B cell (primary cell): Measurements from ENCODE around the gene PLCL1. TPM values are rescaled to one million over a fixed set of nuclear protein-coding genes. Genes with fewer than 3 reads are reported as not detected.

ENCODE experiments used
- ATAC-seq: fragments of 200-7000 bp; cut with Tn5 transposase; one replicate; pipeline ENCODE4 v1.10.0; 2021; ENCODE audit warnings: low read depth, mild to moderate bottlenecking, moderate number of reproducible peaks, moderate library complexity
- CTCF ChIA-PET: fragments of 350-600 bp; sonication (Branson Sonifier 250); formaldehyde crosslinking; loops from one replicate; lab custom pipeline; 2021; ENCODE audit warnings: antibody characterized with exemption, inconsistent platforms; lab: Charles Lee
- POLR2A ChIA-PET: fragments of 350-600 bp; sonication (Branson Sonifier 250); formaldehyde crosslinking; loops from one replicate; lab custom pipeline; 2021; ENCODE audit warnings: antibody characterized with exemption; lab: Charles Lee
- DNase-seq: peaks from one replicate; pipeline ENCODE4 v3.0.0; 2013
- H2AFZ ChIP-seq: 2 replicates; pipeline ENCODE4 v1.6.1; 2012; ENCODE audit warnings: mild to moderate bottlenecking, low read depth, low read length; ENCODE audit not compliant: insufficient read depth, poor library complexity, severe bottlenecking
- H3K27ac ChIP-seq, 2 donors: 1 replicate in 1 of 2; 2 replicates in 1 of 2; pipeline ENCODE4 v1.5.1; 2012 to 2013; ENCODE audit warnings: low read length in 2 of 2, mild to moderate bottlenecking in 2 of 2, moderate library complexity in 1 of 2
- H3K27me3 ChIP-seq, 4 experiments: fragments of 200-600 bp in 1 of 4; sonication (generic) in 1 of 4; replicated peaks in 1 of 4; 1 replicate in 2 of 4; 2 replicates in 2 of 4; pipeline versions ENCODE4 v1.6.1 to v1.7.0; 2013 to 2016; ENCODE audit warnings: low read length in 3 of 4, mild to moderate bottlenecking in 2 of 4, mixed read lengths in 1 of 4, moderate library complexity in 1 of 4; ENCODE audit not compliant: insufficient read depth in 4 of 4, control insufficient read depth in 3 of 4; ENCODE audit errors: control extremely low read depth in 1 of 4
- H3K36me3 ChIP-seq, 2 experiments: replicated peaks in 1 of 2; 1 replicate in 1 of 2; 2 replicates in 1 of 2; pipeline versions ENCODE4 v1.6.1 to v1.7.1; 2013; ENCODE audit warnings: low read length in 1 of 2; ENCODE audit not compliant: insufficient read depth in 2 of 2, control insufficient read depth in 1 of 2; ENCODE audit errors: control extremely low read depth in 1 of 2, extremely low read depth in 1 of 2
- H3K4me1 ChIP-seq, 2 donors: fragments of 200-600 bp in 1 of 2; sonication (generic) in 1 of 2; 1 replicate in 1 of 2; 2 replicates in 1 of 2; pipeline versions ENCODE4 v1.5.1 to v1.6.1; 2013 to 2017; ENCODE audit warnings: low read length in 2 of 2; ENCODE audit not compliant: control insufficient read depth in 2 of 2, insufficient read depth in 2 of 2
- H3K4me2 ChIP-seq: replicated peaks from 2 replicates; pipeline ENCODE3; 2012; ENCODE audit warnings: mild to moderate bottlenecking, low read depth, low read length; ENCODE audit not compliant: poor library complexity, severe bottlenecking
- H3K4me3 ChIP-seq, 5 experiments: fragments of 200-600 bp in 1 of 5; sonication (generic) in 1 of 5; 1 replicate in 3 of 5; 2 replicates in 2 of 5; pipeline versions ENCODE4 v1.5.1 to v1.7.0; 2011 to 2016; ENCODE audit warnings: low read length in 4 of 5, mild to moderate bottlenecking in 4 of 5, low read depth in 2 of 5, control low read depth in 1 of 5, moderate library complexity in 1 of 5; ENCODE audit not compliant: insufficient read depth in 1 of 5; ENCODE audit errors: control extremely low read depth in 1 of 5, extremely low read depth in 1 of 5
- H3K79me2 ChIP-seq: fragments of 200-600 bp; sonication (generic); one replicate; pipeline ENCODE4 v1.6.0; 2016; ENCODE audit warnings: low read length; ENCODE audit not compliant: control insufficient read depth, insufficient read depth
- H3K9ac ChIP-seq: fragments of 200-600 bp; sonication (generic); 2 replicates; pipeline ENCODE4 v1.6.1; 2017; ENCODE audit warnings: mild to moderate bottlenecking, low read length, moderate library complexity
- H3K9me3 ChIP-seq, 3 donors: one replicate each; pipeline versions ENCODE4 v1.6.1 to v1.7.1; 2013; ENCODE audit warnings: low read length in 2 of 3; ENCODE audit not compliant: control insufficient read depth in 2 of 3, insufficient read depth in 1 of 3; ENCODE audit errors: control extremely low read depth in 1 of 3
- H4K20me1 ChIP-seq: 2 replicates; pipeline ENCODE4 v1.6.0; 2012; ENCODE audit warnings: mild to moderate bottlenecking, low read length; ENCODE audit not compliant: insufficient read depth, control insufficient read depth, poor library complexity, severe bottlenecking
- H3K27ac Mint-ChIP-seq: one replicate; pipeline ENCODE4 v1.8.0; 2021; ENCODE audit warnings: mixed read lengths
- H3K27me3 Mint-ChIP-seq: one replicate; pipeline ENCODE4 v1.8.0; 2021; ENCODE audit warnings: mixed read lengths
- H3K4me1 Mint-ChIP-seq: one replicate; pipeline ENCODE4 v1.8.0; 2021; ENCODE audit warnings: mixed read lengths
- H3K4me3 Mint-ChIP-seq: one replicate; pipeline ENCODE4 v1.8.0; 2021; ENCODE audit warnings: mixed read lengths
- H3K9me3 Mint-ChIP-seq: one replicate; pipeline ENCODE4 v1.8.0; 2022; ENCODE audit warnings: mixed read lengths; ENCODE audit not compliant: insufficient read depth
- EZH2 ChIP-seq: IDR thresholded peaks from 2 replicates; pipeline ENCODE4 v1.6.1; 2012; ENCODE audit warnings: borderline replicate concordance, low read depth, mild to moderate bottlenecking, moderate library complexity, low read length; ENCODE audit not compliant: insufficient read depth, poor library complexity, severe bottlenecking
- WGBS: methylation state at CpG from one replicate; pipeline ENCODE4 v1.1.5; 2013; ENCODE audit warnings: missing lambda C conversion rate; ENCODE audit not compliant: insufficient coverage; 5-methylcytosine and 5-hydroxymethylcytosine counted together
- intact Hi-C: fragments of 100-400 bp; cut with micrococcal nuclease; formaldehyde crosslinking; loops from one replicate; pipeline ENCODE4 v1.10.0; 2022
- polyA plus RNA-seq: library from polyadenylated mRNA; depleted of rRNA; stranded (reverse); fragments of >200 nt; gene quantifications from 2 replicates; pipeline ENCODE4 v1.2.3, GENCODE V29; 2012
- total RNA-seq, 2 donors: library from RNA; stranded (reverse); fragments of 120-200 nt in 1 of 2; gene quantifications; 1 replicate in 1 of 2; 2 replicates in 1 of 2; pipeline versions ENCODE4 v1.2.3 to v1.2.4, GENCODE V29; 2013 to 2022
- TF ChIP-seq, protein P1 (sequence below): fragments of 200-600 bp; IDR thresholded peaks from one replicate; pipeline ENCODE4 v1.8.0; 2022; ENCODE audit warnings: antibody characterized with exemption, mild to moderate bottlenecking

The PLCL1 gene
- total and polyA plus RNA-seq, 2 donors (not counting 1 experiment from before 2014, with no cell fraction given): 0.07 to 0.25 TPM

GRCh38 chr2:198006733-198007132 is 202.3 kb downstream of the PLCL1 start:
- Histone ChIP-seq H3K27me3 (no peaks in the 10 kb centered on the region), H3K27ac (no peak overlapping the region), H4K20me1 (no peaks in the 10 kb centered on the region), H3K9ac (no peak overlapping the region), H3K4me3 (no peak overlapping the region), H3K36me3 (no peaks in the 10 kb centered on the region), H3K79me2 (no peaks in the 10 kb centered on the region), H3K4me2 (no peak overlapping the region), H3K9me3 (peaks cover 0 to 1% (median 0%) of the 10 kb centered on the region in 3 donors), H2AFZ (no peak overlapping the region), H3K4me1 (no peaks in the 10 kb centered on the region)
- Mint-ChIP-seq H3K27ac (no peak overlapping the region), H3K4me3 (no peak overlapping the region), H3K9me3 (no peaks in the 10 kb centered on the region), H3K27me3 (peaks cover 3% of the 10 kb centered on the region), H3K4me1 (peaks cover 2% of the 10 kb centered on the region)
- intact Hi-C loops: no loop called here
- TF ChIP-seq EZH2: no peak
- TF ChIP-seq, protein P1, sequence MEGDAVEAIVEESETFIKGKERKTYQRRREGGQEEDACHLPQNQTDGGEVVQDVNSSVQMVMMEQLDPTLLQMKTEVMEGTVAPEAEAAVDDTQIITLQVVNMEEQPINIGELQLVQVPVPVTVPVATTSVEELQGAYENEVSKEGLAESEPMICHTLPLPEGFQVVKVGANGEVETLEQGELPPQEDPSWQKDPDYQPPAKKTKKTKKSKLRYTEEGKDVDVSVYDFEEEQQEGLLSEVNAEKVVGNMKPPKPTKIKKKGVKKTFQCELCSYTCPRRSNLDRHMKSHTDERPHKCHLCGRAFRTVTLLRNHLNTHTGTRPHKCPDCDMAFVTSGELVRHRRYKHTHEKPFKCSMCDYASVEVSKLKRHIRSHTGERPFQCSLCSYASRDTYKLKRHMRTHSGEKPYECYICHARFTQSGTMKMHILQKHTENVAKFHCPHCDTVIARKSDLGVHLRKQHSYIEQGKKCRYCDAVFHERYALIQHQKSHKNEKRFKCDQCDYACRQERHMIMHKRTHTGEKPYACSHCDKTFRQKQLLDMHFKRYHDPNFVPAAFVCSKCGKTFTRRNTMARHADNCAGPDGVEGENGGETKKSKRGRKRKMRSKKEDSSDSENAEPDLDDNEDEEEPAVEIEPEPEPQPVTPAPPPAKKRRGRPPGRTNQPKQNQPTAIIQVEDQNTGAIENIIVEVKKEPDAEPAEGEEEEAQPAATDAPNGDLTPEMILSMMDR: no peak
- DNase-seq (no peak), ATAC-seq (no peak)
- POLR2A ChIA-PET: no interaction called here
- CTCF ChIA-PET: no interaction called here
- no CpG with 5 or more reads among the region's 1 CpG for WGBS

DNA sequence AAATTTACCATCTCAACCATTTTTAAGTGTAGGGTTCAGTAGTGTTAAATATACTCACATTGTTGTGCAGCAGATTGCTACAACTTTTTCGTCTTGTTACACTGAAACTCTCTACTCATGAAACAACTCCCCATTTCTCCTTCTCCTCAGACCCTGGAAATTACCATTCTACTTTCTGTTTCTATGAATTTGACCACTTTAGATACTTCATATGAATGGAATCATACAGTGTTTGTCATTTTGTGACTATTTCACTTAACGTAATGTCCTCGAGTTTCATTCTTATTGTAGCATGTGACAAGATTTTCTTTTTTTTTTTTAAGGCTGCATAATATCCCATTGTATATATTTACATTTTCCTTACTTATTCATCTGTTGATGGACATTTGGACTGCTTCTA is 203.8 kb downstream of the PLCL1 start:
- peaks cover 2% of the 10 kb centered on the region for H3K4me1 Mint-ChIP-seq

More for the DNA sequence above, 203.8 kb downstream of the PLCL1 start:
- ATAC-seq (no peak), DNase-seq (no peak)
- Histone ChIP-seq H3K79me2 (no peaks in the 10 kb centered on the region), H2AFZ (no peak overlapping the region), H3K4me2 (no peak overlapping the region), H3K27me3 (no peaks in the 10 kb centered on the region), H3K27ac (no peak overlapping the region), H4K20me1 (no peaks in the 10 kb centered on the region), H3K4me1 (no peaks in the 10 kb centered on the region), H3K36me3 (no peaks in the 10 kb centered on the region), H3K9me3 (peaks cover 0 to 1% (median 0%) of the 10 kb centered on the region in 3 donors), H3K9ac (no peak overlapping the region), H3K4me3 (no peak overlapping the region)
- Mint-ChIP-seq H3K27me3 (peaks cover 3% of the 10 kb centered on the region), H3K4me3 (no peak overlapping the region), H3K27ac (no peak overlapping the region), H3K9me3 (peaks cover 2% of the 10 kb centered on the region)
- intact Hi-C loops: no loop called here
- ChIA-PET POLR2A (no interaction called here), CTCF (no interaction called here)
- no peak for TF ChIP-seq EZH2
- TF ChIP-seq, protein P1: no peak
- no CpG with 5 or more reads among the region's 3 CpGs for WGBS
